ENCODE data around the gene PANX1.

Gene PANX1

GRCh38 chr11:94147433-94147845 is 18.8 kb downstream of the PANX1 start:
- H3K27me3 ChIP-seq (ENCODE audit: insufficient read depth, low read depth, severe bottlenecking): no peaks in the 10 kb centered on the region
- H3K4me3 ChIP-seq (ENCODE audit: low read depth, low read length): no peak overlapping the region
- TF ChIP-seq CTCF (IDR thresholded peaks at IDR 0.05; ENCODE audit: low read depth, low read length): no peak
- H3K36me3 ChIP-seq: no peaks in the 10 kb centered on the region
- no peaks in the 10 kb centered on the region for H3K9me3 ChIP-seq (ENCODE audit: severe bottlenecking)
- H3K27ac ChIP-seq: no peak overlapping the region
- no peak for DNase-seq

DNA sequence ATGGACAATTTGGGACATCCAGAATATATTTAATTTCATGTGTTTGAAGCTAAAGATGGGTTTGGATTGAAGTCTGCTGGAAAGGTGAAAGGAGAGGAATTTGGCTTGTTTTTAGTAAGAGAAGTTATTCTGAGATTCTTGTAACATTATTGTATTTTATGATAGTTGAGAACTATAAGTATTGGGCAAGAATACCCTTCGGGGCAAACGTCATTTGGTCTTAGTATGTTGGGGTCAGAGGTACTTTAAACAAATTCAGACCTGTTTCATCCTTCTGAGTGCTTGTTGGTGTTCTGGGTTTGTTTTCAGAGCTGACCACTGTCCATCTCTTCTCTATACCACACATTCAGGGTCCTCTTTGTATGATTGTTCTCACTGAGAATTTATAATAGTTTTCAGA is 19.5 kb downstream of the PANX1 start:
- DNase-seq: no peak
- H3K4me3 ChIP-seq (ENCODE audit: low read depth, low read length): no peak overlapping the region
- no peaks in the 10 kb centered on the region for H3K9me3 ChIP-seq (ENCODE audit: severe bottlenecking)
- no peaks in the 10 kb centered on the region for H3K36me3 ChIP-seq
- TF ChIP-seq CTCF (IDR thresholded peaks at IDR 0.05; ENCODE audit: low read depth, low read length): no peak
- H3K27me3 ChIP-seq (ENCODE audit: insufficient read depth, low read depth, severe bottlenecking): no peaks in the 10 kb centered on the region
- H3K27ac ChIP-seq: no peak overlapping the region

- peaks cover 8% of the 10 kb centered on the region for H3K36me3 ChIP-seq
- no peaks in the 10 kb centered on the region for H3K9me3 ChIP-seq (ENCODE audit: severe bottlenecking)
- no peak overlapping the region for H3K27ac ChIP-seq
- H3K4me3 ChIP-seq (ENCODE audit: low read depth, low read length): no peak overlapping the region
- DNase-seq: no peak
- TF ChIP-seq CTCF (IDR thresholded peaks at IDR 0.05; ENCODE audit: low read depth, low read length): no peak
- no peaks in the 10 kb centered on the region for H3K27me3 ChIP-seq (ENCODE audit: insufficient read depth, low read depth, severe bottlenecking)
These were observed 20.9 kb downstream of the PANX1 start for GRCh38 chr11:94149431-94150017.

GRCh38 chr11:94150056-94150455 is 21.4 kb downstream of the PANX1 start:
- DNase-seq: no peak
- no peak overlapping the region for H3K4me3 ChIP-seq (ENCODE audit: low read depth, low read length)
- H3K27me3 ChIP-seq (ENCODE audit: insufficient read depth, low read depth, severe bottlenecking): no peaks in the 10 kb centered on the region
- H3K36me3 ChIP-seq: peaks cover 12% of the 10 kb centered on the region
- no peak for TF ChIP-seq CTCF (IDR thresholded peaks at IDR 0.05; ENCODE audit: low read depth, low read length)
- H3K27ac ChIP-seq: no peak overlapping the region
- H3K9me3 ChIP-seq (ENCODE audit: severe bottlenecking): no peaks in the 10 kb centered on the region

- Histone ChIP-seq H3K27me3 (ENCODE audit: insufficient read depth, low read depth, severe bottlenecking) (no peaks in the 10 kb centered on the region), H3K36me3 (peaks cover 13% of the 10 kb centered on the region), H3K4me3 (ENCODE audit: low read depth, low read length) (no peak overlapping the region), H3K27ac (no peak overlapping the region), H3K9me3 (ENCODE audit: severe bottlenecking) (no peaks in the 10 kb centered on the region)
- TF ChIP-seq CTCF (IDR thresholded peaks at IDR 0.05; ENCODE audit: low read depth, low read length): no peak
- no peak for DNase-seq
These were observed 22.4 kb downstream of the PANX1 start for GRCh38 chr11:94150704-94151685.
